Vagina (tissue), 2 donors: ENCODE measurements around the gene TTF2. TPM values are rescaled to one million over a fixed set of nuclear protein-coding genes. Genes with fewer than 3 reads are reported as not detected.

Experiments
- DNase-seq, 2 donors: peaks; one replicate each; pipeline ENCODE4 v3.0.0-alpha.2; 2017; ENCODE audit errors: extremely low spot score in 2 of 2
- H3K27ac ChIP-seq: fragments of 200-600 bp; sonication (generic); one replicate; pipeline ENCODE4 v1.5.1; 2019
- H3K27me3 ChIP-seq: fragments of 200-600 bp; sonication (generic); one replicate; pipeline ENCODE4 v1.5.1; 2019
- H3K36me3 ChIP-seq, 2 donors: fragments of 200-600 bp; sonication (generic); one replicate each; pipeline ENCODE4 v1.5.1; 2017 to 2019
- H3K4me1 ChIP-seq: fragments of 200-600 bp; sonication (generic); one replicate; pipeline ENCODE4 v1.5.1; 2019
- H3K4me3 ChIP-seq, 2 donors: fragments of 200-600 bp; sonication (generic); 1 replicate in 1 of 2; 2 replicates in 1 of 2; pipeline ENCODE4 v1.5.1; 2016 to 2019
- H3K9me3 ChIP-seq: fragments of 200-600 bp; sonication (generic); one replicate; pipeline ENCODE4 v1.5.1; 2019
- POLR2A ChIP-seq, 2 donors: fragments of 450-650 bp; IDR thresholded peaks; one replicate each; pipeline ENCODE4 v1.6.1; 2017; ENCODE audit warnings: antibody characterized with exemption in 2 of 2, mild to moderate bottlenecking in 2 of 2, moderate library complexity in 2 of 2
- POLR2AphosphoS5 ChIP-seq, 2 donors: sonication (generic); formaldehyde crosslinking; IDR thresholded peaks; one replicate each; pipeline ENCODE4 v1.9.0; 2017; ENCODE audit warnings: antibody characterized with exemption in 2 of 2, mild to moderate bottlenecking in 2 of 2, low read depth in 1 of 2; ENCODE audit not compliant: insufficient read depth in 1 of 2
- intact Hi-C: fragments of 100-400 bp; cut with DNase I; formaldehyde crosslinking; loops from one replicate; pipeline ENCODE4 v1.15.1; 2023
- total RNA-seq: library from RNA; depleted of rRNA; stranded (reverse); fragments of >200 nt; gene quantifications from one replicate; pipeline ENCODE4 v1.2.3, GENCODE V29; 2016
- TF ChIP-seq, protein P1 (sequence below), 3 experiments: fragments of 450-650 bp in 2 of 3; fragments of 200-600 bp in 1 of 3; sonication (generic) in 1 of 3; IDR thresholded peaks; one replicate each; pipeline ENCODE4 v1.5.1; 2017 to 2019; ENCODE audit warnings: antibody characterized with exemption in 3 of 3, mild to moderate bottlenecking in 2 of 3, moderate library complexity in 2 of 3

TTF2 gene
- total RNA-seq, 1 donor from 2014 or later, result 7.6 TPM

DNA sequence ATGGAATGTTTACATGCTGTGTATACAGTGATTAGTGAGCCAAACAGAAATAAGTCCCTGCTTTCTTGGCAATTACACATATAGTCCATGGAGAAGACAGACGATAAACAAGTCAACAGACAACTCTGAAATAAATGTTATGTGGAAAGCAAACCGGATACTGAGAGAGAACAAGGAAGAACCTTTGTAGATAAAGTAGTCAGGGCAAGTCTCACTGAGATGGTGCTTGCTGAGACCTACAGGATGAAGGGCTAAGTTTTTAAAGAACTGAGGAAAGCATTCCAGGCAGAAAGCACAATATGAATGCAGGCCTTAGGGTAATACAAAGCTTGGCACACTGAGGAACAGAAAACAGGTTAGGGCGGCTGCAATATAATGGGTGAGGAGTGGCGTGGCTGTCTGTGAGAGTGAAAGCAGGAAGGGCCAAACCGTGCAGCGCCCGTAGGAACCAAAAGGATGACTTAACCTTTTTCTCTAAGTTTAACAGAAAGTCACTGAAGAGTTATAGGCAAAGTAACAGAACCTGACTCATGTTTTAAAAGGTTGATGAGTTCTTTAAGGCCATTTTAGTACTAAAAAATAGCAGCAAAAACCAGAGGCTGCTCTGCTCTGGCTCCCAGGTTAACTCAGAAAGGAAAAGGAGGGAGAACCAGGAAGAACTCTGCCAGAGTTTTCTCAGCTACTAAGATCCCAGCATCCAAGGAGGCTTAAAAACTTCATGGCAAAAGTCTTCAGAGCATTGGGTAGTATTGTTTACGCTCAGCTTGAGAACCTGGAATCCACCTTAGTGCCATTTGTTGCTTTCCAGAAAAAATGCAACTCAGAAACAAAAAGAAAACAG lies 8.7 kb upstream of the TTF2 start:
- intact Hi-C loops, result no loop called here
- no peak for DNase-seq
- H3K36me3 ChIP-seq, result no peaks in the 10 kb centered on the region
- peak overlapping the region in 1 of 2 donors; percentile 20 for H3K4me3 ChIP-seq
- no peaks in the 10 kb centered on the region for H3K27me3 ChIP-seq
- H3K9me3 ChIP-seq, result no peaks in the 10 kb centered on the region
- H3K4me1 ChIP-seq, result peaks cover 13% of the 10 kb centered on the region
- peak overlapping the region; percentile 61 for H3K27ac ChIP-seq
- TF ChIP-seq POLR2AphosphoS5 (IDR thresholded peaks at IDR 0.05; ENCODE audit: insufficient read depth in 1 of 2, low read depth in 1 of 2), result peak in 1 of 2 donors; percentile 46
- TF ChIP-seq, protein P1, sequence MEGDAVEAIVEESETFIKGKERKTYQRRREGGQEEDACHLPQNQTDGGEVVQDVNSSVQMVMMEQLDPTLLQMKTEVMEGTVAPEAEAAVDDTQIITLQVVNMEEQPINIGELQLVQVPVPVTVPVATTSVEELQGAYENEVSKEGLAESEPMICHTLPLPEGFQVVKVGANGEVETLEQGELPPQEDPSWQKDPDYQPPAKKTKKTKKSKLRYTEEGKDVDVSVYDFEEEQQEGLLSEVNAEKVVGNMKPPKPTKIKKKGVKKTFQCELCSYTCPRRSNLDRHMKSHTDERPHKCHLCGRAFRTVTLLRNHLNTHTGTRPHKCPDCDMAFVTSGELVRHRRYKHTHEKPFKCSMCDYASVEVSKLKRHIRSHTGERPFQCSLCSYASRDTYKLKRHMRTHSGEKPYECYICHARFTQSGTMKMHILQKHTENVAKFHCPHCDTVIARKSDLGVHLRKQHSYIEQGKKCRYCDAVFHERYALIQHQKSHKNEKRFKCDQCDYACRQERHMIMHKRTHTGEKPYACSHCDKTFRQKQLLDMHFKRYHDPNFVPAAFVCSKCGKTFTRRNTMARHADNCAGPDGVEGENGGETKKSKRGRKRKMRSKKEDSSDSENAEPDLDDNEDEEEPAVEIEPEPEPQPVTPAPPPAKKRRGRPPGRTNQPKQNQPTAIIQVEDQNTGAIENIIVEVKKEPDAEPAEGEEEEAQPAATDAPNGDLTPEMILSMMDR (IDR thresholded peaks at IDR 0.05), result no peak

DNA sequence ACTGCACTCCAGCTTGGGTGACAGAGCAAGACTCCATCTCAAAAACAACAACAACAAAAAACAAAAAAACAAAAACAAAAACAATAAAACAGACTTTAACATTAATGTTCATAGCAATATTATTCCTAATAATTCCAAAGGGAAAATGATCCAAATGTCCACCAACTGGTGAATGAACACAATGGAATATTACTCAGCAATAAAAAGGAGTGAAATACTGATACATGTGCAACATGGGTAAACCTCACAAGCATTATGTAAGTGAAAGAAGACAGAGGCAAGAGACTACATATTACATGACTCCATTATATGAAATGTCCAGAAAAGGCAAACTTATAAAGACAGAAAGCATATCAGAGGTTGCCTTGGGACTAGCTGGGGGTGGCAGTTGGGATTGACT lies 6.1 kb upstream of the TTF2 start:
- no peak overlapping the region for H3K4me3 ChIP-seq
- H3K27me3 ChIP-seq, result no peaks in the 10 kb centered on the region
- intact Hi-C loops, result no loop called here
- no peak overlapping the region for H3K27ac ChIP-seq
- peaks cover 14% of the 10 kb centered on the region for H3K4me1 ChIP-seq
- no peak for DNase-seq
- no peaks in the 10 kb centered on the region for H3K36me3 ChIP-seq
- H3K9me3 ChIP-seq, result no peaks in the 10 kb centered on the region
- TF ChIP-seq, protein P1 (IDR thresholded peaks at IDR 0.05), result no peak
- TF ChIP-seq POLR2AphosphoS5 (IDR thresholded peaks at IDR 0.05; ENCODE audit: insufficient read depth in 1 of 2, low read depth in 1 of 2) (no peak), POLR2A (IDR thresholded peaks at IDR 0.05) (no peak)

DNA sequence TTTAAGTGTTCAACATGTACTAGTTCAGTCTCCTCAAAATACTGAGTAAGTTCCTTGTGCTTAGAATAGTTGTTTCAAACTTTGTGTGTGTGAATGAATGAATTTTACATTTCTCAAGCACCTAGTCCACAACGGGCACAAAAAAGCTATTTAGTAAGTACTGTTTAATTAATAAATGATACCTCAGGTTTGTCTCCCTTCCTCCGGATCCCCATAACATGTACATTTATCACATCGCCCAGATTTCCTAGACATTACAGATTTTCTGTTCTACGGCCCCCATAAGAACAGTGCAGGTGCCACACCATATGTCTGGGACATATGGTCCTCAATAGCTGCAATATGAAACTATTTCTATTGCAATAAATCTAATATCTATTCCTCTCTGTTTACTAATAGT lies 1.3 kb upstream of the TTF2 start:
- no peaks in the 10 kb centered on the region for H3K27me3 ChIP-seq
- no peaks in the 10 kb centered on the region for H3K9me3 ChIP-seq
- no peak overlapping the region for H3K4me3 ChIP-seq
- TF ChIP-seq POLR2A (IDR thresholded peaks at IDR 0.05) (no peak), POLR2AphosphoS5 (IDR thresholded peaks at IDR 0.05; ENCODE audit: insufficient read depth in 1 of 2, low read depth in 1 of 2) (no peak)
- TF ChIP-seq, protein P1 (IDR thresholded peaks at IDR 0.05), result no peak
- no peaks in the 10 kb centered on the region for H3K36me3 ChIP-seq
- H3K4me1 ChIP-seq, result peaks cover 19% of the 10 kb centered on the region
- intact Hi-C loops, result no loop called here
- H3K27ac ChIP-seq, result no peak overlapping the region
- no peak for DNase-seq

DNA sequence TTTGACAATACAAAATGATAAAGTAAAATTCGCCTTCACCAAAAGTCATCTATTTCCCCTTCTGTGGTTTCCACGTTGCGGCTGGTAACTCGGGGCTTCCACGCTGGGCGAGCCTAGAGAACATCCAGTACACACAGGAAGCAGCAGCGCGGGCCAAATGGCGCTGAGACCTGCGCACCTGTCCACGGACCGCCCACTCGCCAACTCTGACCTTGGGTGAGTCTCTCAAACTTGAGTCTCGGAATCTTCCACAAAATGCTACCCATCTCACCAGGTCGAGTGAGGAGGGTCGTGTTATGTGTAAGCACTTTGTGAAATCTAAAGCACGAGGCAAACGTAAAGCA lies 820 bp upstream of the TTF2 start:
- no peak for TF ChIP-seq POLR2AphosphoS5 (IDR thresholded peaks at IDR 0.05; ENCODE audit: insufficient read depth in 1 of 2, low read depth in 1 of 2)
- no peak for TF ChIP-seq POLR2A (IDR thresholded peaks at IDR 0.05)
- TF ChIP-seq, protein P1 (IDR thresholded peaks at IDR 0.05), result no peak
- Histone ChIP-seq H3K9me3 (no peaks in the 10 kb centered on the region), H3K27ac (peak overlapping the region; percentile 68), H3K36me3 (no peaks in the 10 kb centered on the region), H3K27me3 (no peaks in the 10 kb centered on the region), H3K4me3 (peak overlapping the region; percentile 62 to 73), H3K4me1 (peaks cover 19% of the 10 kb centered on the region)
- intact Hi-C loops, result no loop called here
- no peak for DNase-seq
